Hepatocyte (in vitro differentiated cells): ENCODE measurements around the gene N4BP2L2.

Experiments
- EZH2 ChIP-seq: fragments of 200-600 bp; sonication (generic); IDR thresholded peaks from 2 replicates; pipeline ENCODE4 v1.6.1; 2016; ENCODE audit warnings: antibody characterized with exemption, mild to moderate bottlenecking, borderline replicate concordance
- TF ChIP-seq, protein P1 (sequence below): fragments of 200-600 bp; sonication (generic); IDR thresholded peaks from 2 replicates; pipeline ENCODE4 v1.5.1; 2016; ENCODE audit warnings: antibody characterized with exemption, mild to moderate bottlenecking; ENCODE audit not compliant: poor library complexity

GRCh38 chr13:32553720-32554119 lies 15.1 kb upstream of the N4BP2L2 start:
- TF ChIP-seq, protein P1, sequence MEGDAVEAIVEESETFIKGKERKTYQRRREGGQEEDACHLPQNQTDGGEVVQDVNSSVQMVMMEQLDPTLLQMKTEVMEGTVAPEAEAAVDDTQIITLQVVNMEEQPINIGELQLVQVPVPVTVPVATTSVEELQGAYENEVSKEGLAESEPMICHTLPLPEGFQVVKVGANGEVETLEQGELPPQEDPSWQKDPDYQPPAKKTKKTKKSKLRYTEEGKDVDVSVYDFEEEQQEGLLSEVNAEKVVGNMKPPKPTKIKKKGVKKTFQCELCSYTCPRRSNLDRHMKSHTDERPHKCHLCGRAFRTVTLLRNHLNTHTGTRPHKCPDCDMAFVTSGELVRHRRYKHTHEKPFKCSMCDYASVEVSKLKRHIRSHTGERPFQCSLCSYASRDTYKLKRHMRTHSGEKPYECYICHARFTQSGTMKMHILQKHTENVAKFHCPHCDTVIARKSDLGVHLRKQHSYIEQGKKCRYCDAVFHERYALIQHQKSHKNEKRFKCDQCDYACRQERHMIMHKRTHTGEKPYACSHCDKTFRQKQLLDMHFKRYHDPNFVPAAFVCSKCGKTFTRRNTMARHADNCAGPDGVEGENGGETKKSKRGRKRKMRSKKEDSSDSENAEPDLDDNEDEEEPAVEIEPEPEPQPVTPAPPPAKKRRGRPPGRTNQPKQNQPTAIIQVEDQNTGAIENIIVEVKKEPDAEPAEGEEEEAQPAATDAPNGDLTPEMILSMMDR, result no peak
- TF ChIP-seq EZH2, result no peak
